Activated T-cell treated with anti-CD3 and anti-CD28 coated beads, Interleukin-2, amount 50 U/mL, for 48 hours (primary cell): ENCODE data around the gene COA7.
A peak's percentile ranks its signal among the peaks of the same experiment; 100 is the strongest.
"Not testable (repeated sequence)": the region's sequence is repeated elsewhere in the genome, so short reads cannot be mapped to it uniquely, and the experiment has no call there.

ENCODE experiments used
- DNase-seq, 2 experiments: peaks; one replicate each; pipeline ENCODE4 v3.0.0-alpha.2; 2020

Gene COA7

GRCh38 chr1:52697795-52698674 lies at the start of gene COA7:
Gene COA7 (minus strand): TSS chr1:52698347. CDS start chr1:52698326, 21 bp downstream.
- peak; percentile 81 to 84 for DNase-seq

- no peak for DNase-seq
These were observed 49.3 kb upstream of the COA7 start for GRCh38 chr1:52747450-52747849.

GRCh38 chr1:52746189-52746588 lies 48.0 kb upstream of the COA7 start:
- no peak for DNase-seq

- DNase-seq, result no peak
These were observed 43.1 kb upstream of the COA7 start for GRCh38 chr1:52741259-52741658.

- DNase-seq, result no peak
These were observed 41.7 kb upstream of the COA7 start for GRCh38 chr1:52739699-52740467.

- no peak for DNase-seq
These were observed 40.7 kb upstream of the COA7 start for GRCh38 chr1:52738893-52739292.

- no peak for DNase-seq
These were observed 40.0 kb upstream of the COA7 start for GRCh38 chr1:52738148-52738547.

GRCh38 chr1:52735371-52735770 lies 37.2 kb upstream of the COA7 start:
- not testable (repeated sequence) for DNase-seq

- DNase-seq, result no peak
These were observed 35.2 kb upstream of the COA7 start for GRCh38 chr1:52733368-52733767.

- no peak for DNase-seq
These were observed 30.0 kb upstream of the COA7 start for GRCh38 chr1:52727956-52728656.

- DNase-seq, result peak; percentile 33
These were observed 29.0 kb upstream of the COA7 start for GRCh38 chr1:52727114-52727586.

GRCh38 chr1:52726265-52727113 lies 28.3 kb upstream of the COA7 start, which contains the start of gene ZYG11B:
Gene ZYG11B (plus strand): TSS chr1:52726453. CDS start chr1:52726654, 201 bp downstream.
- DNase-seq, result peak; percentile 92 to 94

- no peak for DNase-seq
These were observed 27.7 kb upstream of the COA7 start for GRCh38 chr1:52725903-52726264.

GRCh38 chr1:52723260-52723659 lies 25.1 kb upstream of the COA7 start:
- DNase-seq, result no peak

GRCh38 chr1:52715296-52715695 lies 17.1 kb upstream of the COA7 start:
- not testable (repeated sequence) for DNase-seq

- no peak for DNase-seq
These were observed 15.4 kb upstream of the COA7 start for GRCh38 chr1:52713590-52713989.

- no peak for DNase-seq
These were observed 10.9 kb upstream of the COA7 start for GRCh38 chr1:52709016-52709415.

GRCh38 chr1:52707927-52708655 lies 9.9 kb upstream of the COA7 start:
- DNase-seq, result no peak

- no peak for DNase-seq
These were observed 9.1 kb upstream of the COA7 start for GRCh38 chr1:52706941-52707926.

- DNase-seq, result no peak
These were observed 8.1 kb upstream of the COA7 start for GRCh38 chr1:52706136-52706670.
